ENCODE data around the gene NEMP1. TPM values are rescaled to one million over a fixed set of nuclear protein-coding genes. Genes with fewer than 3 reads are reported as not detected.
A peak's percentile ranks its signal among the peaks of the same experiment; 100 is the strongest.

Gene NEMP1
- total and polyA plus RNA-seq, 2 of the 13 experiments (the other 11 are each of a cell fraction or from before 2014, with no cell fraction given), result 11.4 to 12.9 TPM

DNA sequence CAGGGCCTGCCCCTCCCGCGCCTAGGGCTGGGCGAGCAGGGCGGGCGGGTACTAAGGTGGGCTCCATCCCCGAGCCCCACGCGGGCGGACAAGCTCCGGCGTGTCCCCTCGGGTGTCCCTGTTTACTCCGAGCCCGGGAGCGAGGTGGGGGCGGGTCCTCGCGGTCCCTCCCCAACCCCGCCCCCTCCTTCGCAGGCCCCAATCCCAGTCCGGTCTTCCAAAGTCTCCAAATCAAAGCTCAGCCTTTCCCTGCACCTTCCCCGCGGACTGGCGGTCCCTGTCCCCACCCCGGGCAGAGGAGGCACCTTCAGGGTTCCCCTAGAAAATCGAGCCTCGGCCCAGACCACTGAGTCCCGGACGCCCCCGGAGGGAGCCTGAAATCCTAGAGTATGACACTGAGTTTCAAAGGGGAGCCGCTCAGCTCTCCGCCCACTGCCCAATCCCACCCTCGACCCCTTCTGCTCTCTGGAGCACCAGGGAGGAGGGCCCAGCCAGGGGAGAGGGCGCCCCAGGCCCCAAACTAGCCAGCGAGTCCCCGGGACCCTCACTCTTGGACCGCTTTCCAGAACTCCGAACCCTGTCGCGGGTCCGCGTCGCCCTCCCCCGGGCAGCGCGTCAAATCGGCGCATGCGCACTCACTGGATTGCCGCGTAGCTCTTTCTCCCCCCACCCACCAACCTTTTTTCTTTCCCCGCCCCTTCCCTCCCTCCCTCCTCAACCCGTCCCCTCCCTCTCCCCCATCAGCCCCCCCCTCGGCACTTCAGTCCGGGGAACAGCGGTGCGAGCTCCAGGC lies 49.3 kb upstream of the NEMP1 start, which contains the start of gene LRP1 (continued):
- TF ChIP-seq, protein P1, sequence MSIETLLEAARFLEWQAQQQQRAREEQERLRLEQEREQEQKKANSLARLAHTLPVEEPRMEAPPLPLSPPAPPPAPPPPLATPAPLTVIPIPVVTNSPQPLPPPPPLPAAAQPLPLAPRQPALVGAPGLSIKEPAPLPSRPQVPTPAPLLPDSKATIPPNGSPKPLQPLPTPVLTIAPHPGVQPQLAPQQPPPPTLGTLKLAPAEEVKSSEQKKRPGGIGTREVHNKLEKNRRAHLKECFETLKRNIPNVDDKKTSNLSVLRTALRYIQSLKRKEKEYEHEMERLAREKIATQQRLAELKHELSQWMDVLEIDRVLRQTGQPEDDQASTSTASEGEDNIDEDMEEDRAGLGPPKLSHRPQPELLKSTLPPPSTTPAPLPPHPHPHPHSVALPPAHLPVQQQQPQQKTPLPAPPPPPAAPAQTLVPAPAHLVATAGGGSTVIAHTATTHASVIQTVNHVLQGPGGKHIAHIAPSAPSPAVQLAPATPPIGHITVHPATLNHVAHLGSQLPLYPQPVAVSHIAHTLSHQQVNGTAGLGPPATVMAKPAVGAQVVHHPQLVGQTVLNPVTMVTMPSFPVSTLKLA (IDR thresholded peaks at IDR 0.05), result peak; percentile 11; the same call in 1 of the 2 replicates
- TF ChIP-seq POLR2A (IDR thresholded peaks at IDR 0.05; ENCODE audit: insufficient read depth in 1 of 2, low read depth in 2 of 2, low read length in 2 of 2), result peak; percentile 29 to 76; a peak in 3 of 4 replicates
- peak; percentile 29; the same call in 1 of the 2 replicates for TF ChIP-seq THRA (CRISPR knock-in tag; IDR thresholded peaks at IDR 0.05; ENCODE audit: borderline replicate concordance)
- TF ChIP-seq, protein P2, sequence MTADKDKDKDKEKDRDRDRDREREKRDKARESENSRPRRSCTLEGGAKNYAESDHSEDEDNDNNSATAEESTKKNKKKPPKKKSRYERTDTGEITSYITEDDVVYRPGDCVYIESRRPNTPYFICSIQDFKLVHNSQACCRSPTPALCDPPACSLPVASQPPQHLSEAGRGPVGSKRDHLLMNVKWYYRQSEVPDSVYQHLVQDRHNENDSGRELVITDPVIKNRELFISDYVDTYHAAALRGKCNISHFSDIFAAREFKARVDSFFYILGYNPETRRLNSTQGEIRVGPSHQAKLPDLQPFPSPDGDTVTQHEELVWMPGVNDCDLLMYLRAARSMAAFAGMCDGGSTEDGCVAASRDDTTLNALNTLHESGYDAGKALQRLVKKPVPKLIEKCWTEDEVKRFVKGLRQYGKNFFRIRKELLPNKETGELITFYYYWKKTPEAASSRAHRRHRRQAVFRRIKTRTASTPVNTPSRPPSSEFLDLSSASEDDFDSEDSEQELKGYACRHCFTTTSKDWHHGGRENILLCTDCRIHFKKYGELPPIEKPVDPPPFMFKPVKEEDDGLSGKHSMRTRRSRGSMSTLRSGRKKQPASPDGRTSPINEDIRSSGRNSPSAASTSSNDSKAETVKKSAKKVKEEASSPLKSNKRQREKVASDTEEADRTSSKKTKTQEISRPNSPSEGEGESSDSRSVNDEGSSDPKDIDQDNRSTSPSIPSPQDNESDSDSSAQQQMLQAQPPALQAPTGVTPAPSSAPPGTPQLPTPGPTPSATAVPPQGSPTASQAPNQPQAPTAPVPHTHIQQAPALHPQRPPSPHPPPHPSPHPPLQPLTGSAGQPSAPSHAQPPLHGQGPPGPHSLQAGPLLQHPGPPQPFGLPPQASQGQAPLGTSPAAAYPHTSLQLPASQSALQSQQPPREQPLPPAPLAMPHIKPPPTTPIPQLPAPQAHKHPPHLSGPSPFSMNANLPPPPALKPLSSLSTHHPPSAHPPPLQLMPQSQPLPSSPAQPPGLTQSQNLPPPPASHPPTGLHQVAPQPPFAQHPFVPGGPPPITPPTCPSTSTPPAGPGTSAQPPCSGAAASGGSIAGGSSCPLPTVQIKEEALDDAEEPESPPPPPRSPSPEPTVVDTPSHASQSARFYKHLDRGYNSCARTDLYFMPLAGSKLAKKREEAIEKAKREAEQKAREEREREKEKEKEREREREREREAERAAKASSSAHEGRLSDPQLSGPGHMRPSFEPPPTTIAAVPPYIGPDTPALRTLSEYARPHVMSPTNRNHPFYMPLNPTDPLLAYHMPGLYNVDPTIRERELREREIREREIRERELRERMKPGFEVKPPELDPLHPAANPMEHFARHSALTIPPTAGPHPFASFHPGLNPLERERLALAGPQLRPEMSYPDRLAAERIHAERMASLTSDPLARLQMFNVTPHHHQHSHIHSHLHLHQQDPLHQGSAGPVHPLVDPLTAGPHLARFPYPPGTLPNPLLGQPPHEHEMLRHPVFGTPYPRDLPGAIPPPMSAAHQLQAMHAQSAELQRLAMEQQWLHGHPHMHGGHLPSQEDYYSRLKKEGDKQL (CRISPR knock-in tag; IDR thresholded peaks at IDR 0.05; ENCODE audit: low read depth), result no peak
- TF ChIP-seq GMEB1 (CRISPR knock-in tag; IDR thresholded peaks at IDR 0.05; ENCODE audit: borderline replicate concordance), result peak; percentile 66; the same call in 1 of the 2 replicates
- no peak for TF ChIP-seq ZNF17 (CRISPR knock-in tag; IDR thresholded peaks at IDR 0.05)
- TF ChIP-seq KAT7 (CRISPR knock-in tag; IDR thresholded peaks at IDR 0.05; ENCODE audit: borderline replicate concordance), result peak; percentile 11; the same call in 1 of the 2 replicates
- TF ChIP-seq HDAC2 (CRISPR knock-in tag; IDR thresholded peaks at IDR 0.05), result no peak
- TF ChIP-seq ZNF12 (CRISPR knock-in tag; IDR thresholded peaks at IDR 0.05), result no peak
- peak; percentile 87 for TF ChIP-seq RBFOX2 (IDR thresholded peaks at IDR 0.05; ENCODE audit: low read depth, low read length)
- no peak for TF ChIP-seq HMG20B (CRISPR knock-in tag; conservative IDR thresholded peaks at IDR 0.05)
- 0 out of 2 replicates have a peak, but pooled peaks have one; percentile 13 for TF ChIP-seq REPIN1 (CRISPR knock-in tag; IDR thresholded peaks at IDR 0.05; ENCODE audit: borderline replicate concordance, low read depth)
- TF ChIP-seq AHR (CRISPR knock-in tag; IDR thresholded peaks at IDR 0.05), result no peak
- no peak for TF ChIP-seq ZNF335 (CRISPR knock-in tag; IDR thresholded peaks at IDR 0.05)
- TF ChIP-seq, protein P3, sequence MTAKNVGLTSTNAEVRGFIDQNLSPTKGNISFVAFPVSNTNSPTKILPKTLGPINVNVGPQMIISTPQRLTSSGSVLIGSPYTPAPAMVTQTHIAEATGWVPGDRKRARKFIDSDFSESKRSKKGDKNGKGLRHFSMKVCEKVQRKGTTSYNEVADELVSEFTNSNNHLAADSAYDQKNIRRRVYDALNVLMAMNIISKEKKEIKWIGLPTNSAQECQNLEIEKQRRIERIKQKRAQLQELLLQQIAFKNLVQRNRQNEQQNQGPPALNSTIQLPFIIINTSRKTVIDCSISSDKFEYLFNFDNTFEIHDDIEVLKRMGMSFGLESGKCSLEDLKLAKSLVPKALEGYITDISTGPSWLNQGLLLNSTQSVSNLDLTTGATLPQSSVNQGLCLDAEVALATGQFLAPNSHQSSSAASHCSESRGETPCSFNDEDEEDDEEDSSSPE (CRISPR knock-in tag; IDR thresholded peaks at IDR 0.05), result no peak
- TF ChIP-seq SP2 (CRISPR knock-in tag; IDR thresholded peaks at IDR 0.05), result no peak
- TF ChIP-seq ZNF253 (CRISPR knock-in tag; IDR thresholded peaks at IDR 0.05; ENCODE audit: borderline replicate concordance), result no peak

All from HepG2 (cell line).